Neural progenitor cell (in vitro differentiated cells): ENCODE data around the gene CCDC33. TPM values are rescaled to one million over a fixed set of nuclear protein-coding genes. Genes with fewer than 3 reads are reported as not detected.

ENCODE experiments used
- DNase-seq: peaks from one replicate; pipeline ENCODE4 v3.0.0-alpha.2; 2016; ENCODE audit warnings: low spot score
- H2AFZ ChIP-seq: fragments of 200-600 bp; sonication (generic); replicated peaks from 2 replicates; pipeline ENCODE4 v1.6.1; 2016; ENCODE audit warnings: antibody characterized with exemption
- H3F3A ChIP-seq: fragments of 200-600 bp; sonication (generic); 2 replicates; pipeline ENCODE4 v1.6.1; 2016; ENCODE audit warnings: antibody characterized with exemption, low read depth
- H3K27ac ChIP-seq: fragments of 200-600 bp; sonication (generic); 2 replicates; pipeline ENCODE4 v1.5.1; 2016; ENCODE audit warnings: mild to moderate bottlenecking
- H3K27me3 ChIP-seq: fragments of 200-600 bp; sonication (generic); 2 replicates; pipeline ENCODE4 v1.6.1; 2016; ENCODE audit warnings: mild to moderate bottlenecking, moderate library complexity
- H3K36me3 ChIP-seq: fragments of 200-600 bp; sonication (generic); 2 replicates; pipeline ENCODE4 v1.5.1; 2016
- H3K4me1 ChIP-seq: fragments of 200-600 bp; sonication (generic); 2 replicates; pipeline ENCODE4 v1.6.1; 2016; ENCODE audit warnings: mixed run types
- H3K4me2 ChIP-seq: fragments of 200-600 bp; sonication (generic); 2 replicates; pipeline ENCODE4 v1.6.1; 2016
- H3K4me3 ChIP-seq: fragments of 200-600 bp; sonication (generic); 2 replicates; pipeline ENCODE4 v1.5.1; 2016
- H3K79me2 ChIP-seq: fragments of 200-600 bp; sonication (generic); 2 replicates; pipeline ENCODE4 v1.6.1; 2016; ENCODE audit warnings: low read depth
- H3K9ac ChIP-seq: fragments of 200-600 bp; sonication (generic); 2 replicates; pipeline ENCODE4 v1.6.1; 2016
- H3K9me3 ChIP-seq: fragments of 200-600 bp; sonication (generic); 2 replicates; pipeline ENCODE4 v1.5.1; 2016; ENCODE audit warnings: low read depth
- H4K20me1 ChIP-seq: fragments of 200-600 bp; sonication (generic); 2 replicates; pipeline ENCODE4 v1.6.1; 2016; ENCODE audit warnings: low read depth
- H3K27ac Mint-ChIP-seq: 3 replicates; pipeline ENCODE4 v1.8.0; 2021; ENCODE audit warnings: mixed read lengths
- H3K27me3 Mint-ChIP-seq: 2 replicates; pipeline ENCODE4 v1.8.0; 2022; ENCODE audit warnings: low read depth, mild to moderate bottlenecking, inconsistent platforms, moderate library complexity, mixed read lengths; ENCODE audit not compliant: insufficient read depth
- H3K36me3 Mint-ChIP-seq: 3 replicates; pipeline ENCODE4 v1.8.0; 2021; ENCODE audit warnings: mixed read lengths
- H3K4me1 Mint-ChIP-seq: 3 replicates; pipeline ENCODE4 v1.8.0; 2021; ENCODE audit warnings: mixed read lengths
- H3K4me3 Mint-ChIP-seq: 3 replicates; pipeline ENCODE4 v1.8.0; 2021; ENCODE audit warnings: mild to moderate bottlenecking, moderate library complexity, mixed read lengths
- H3K9me3 Mint-ChIP-seq: 3 replicates; pipeline ENCODE4 v1.8.0; 2020; ENCODE audit warnings: mixed read lengths
- EZH2 ChIP-seq: fragments of 200-600 bp; sonication (generic); IDR thresholded peaks from 2 replicates; pipeline ENCODE4 v1.6.1; 2017; ENCODE audit warnings: antibody characterized with exemption, mild to moderate bottlenecking, moderate library complexity
- EZH2phosphoT487 ChIP-seq: fragments of 200-600 bp; sonication (generic); IDR thresholded peaks from 2 replicates; pipeline ENCODE4 v1.6.1; 2017; ENCODE audit warnings: antibody characterized with exemption
- total RNA-seq: library from RNA; depleted of rRNA; stranded (reverse); fragments of >200 nt; gene quantifications from 2 replicates; pipeline ENCODE4 v1.2.3, GENCODE V29; 2015; ENCODE audit warnings: low replicate concordance
- TF ChIP-seq, protein P1 (sequence below): fragments of 200-600 bp; sonication (generic); IDR thresholded peaks from 2 replicates; pipeline ENCODE4 v1.5.1; 2017; ENCODE audit warnings: antibody characterized with exemption, mild to moderate bottlenecking

Gene CCDC33
- total RNA-seq, 1 donor from 2014 or later = not detected

DNA sequence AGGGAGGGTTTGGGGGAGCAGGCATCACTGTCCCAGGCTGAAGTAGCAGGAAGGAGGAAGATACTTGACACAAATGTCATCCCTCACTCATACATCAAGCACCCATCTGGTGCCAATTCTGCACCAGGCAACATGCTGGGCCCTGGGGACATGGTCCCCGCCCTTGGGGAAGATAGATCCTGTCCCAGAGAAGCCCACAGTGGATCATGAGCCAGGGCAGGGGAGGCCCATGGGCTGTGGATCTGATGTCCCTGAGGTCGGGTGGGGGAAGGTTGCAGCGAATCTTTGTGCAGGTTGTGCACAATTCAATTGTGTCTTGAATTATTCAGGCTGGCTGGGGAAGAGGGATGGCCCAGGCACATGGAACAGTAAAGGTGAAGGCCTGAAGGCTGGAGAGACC, 6.4 kb upstream of the CCDC33 start:
- Histone ChIP-seq H3K79me2 (no peaks in the 10 kb centered on the region), H3K4me1 (peaks cover 33% of the 10 kb centered on the region), H3K27ac (no peak overlapping the region), H3K27me3 (peaks cover 15% of the 10 kb centered on the region), H3K9ac (no peak overlapping the region), H3K36me3 (no peaks in the 10 kb centered on the region), H2AFZ (no peak overlapping the region), H3K4me3 (no peak overlapping the region), H3K4me2 (no peak overlapping the region), H4K20me1 (no peaks in the 10 kb centered on the region), H3K9me3 (no peaks in the 10 kb centered on the region), H3F3A (peaks cover 18% of the 10 kb centered on the region)
- Mint-ChIP-seq H3K27ac (peak overlapping the region; percentile 94), H3K4me1 (peaks cover 78% of the 10 kb centered on the region), H3K9me3 (no peaks in the 10 kb centered on the region), H3K4me3 (peak overlapping the region; percentile 65), H3K27me3 (peaks cover 34% of the 10 kb centered on the region), H3K36me3 (no peaks in the 10 kb centered on the region)
- no peak for TF ChIP-seq EZH2phosphoT487
- TF ChIP-seq, protein P1, sequence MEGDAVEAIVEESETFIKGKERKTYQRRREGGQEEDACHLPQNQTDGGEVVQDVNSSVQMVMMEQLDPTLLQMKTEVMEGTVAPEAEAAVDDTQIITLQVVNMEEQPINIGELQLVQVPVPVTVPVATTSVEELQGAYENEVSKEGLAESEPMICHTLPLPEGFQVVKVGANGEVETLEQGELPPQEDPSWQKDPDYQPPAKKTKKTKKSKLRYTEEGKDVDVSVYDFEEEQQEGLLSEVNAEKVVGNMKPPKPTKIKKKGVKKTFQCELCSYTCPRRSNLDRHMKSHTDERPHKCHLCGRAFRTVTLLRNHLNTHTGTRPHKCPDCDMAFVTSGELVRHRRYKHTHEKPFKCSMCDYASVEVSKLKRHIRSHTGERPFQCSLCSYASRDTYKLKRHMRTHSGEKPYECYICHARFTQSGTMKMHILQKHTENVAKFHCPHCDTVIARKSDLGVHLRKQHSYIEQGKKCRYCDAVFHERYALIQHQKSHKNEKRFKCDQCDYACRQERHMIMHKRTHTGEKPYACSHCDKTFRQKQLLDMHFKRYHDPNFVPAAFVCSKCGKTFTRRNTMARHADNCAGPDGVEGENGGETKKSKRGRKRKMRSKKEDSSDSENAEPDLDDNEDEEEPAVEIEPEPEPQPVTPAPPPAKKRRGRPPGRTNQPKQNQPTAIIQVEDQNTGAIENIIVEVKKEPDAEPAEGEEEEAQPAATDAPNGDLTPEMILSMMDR = no peak
- TF ChIP-seq EZH2 = no peak
- no peak for DNase-seq

DNA sequence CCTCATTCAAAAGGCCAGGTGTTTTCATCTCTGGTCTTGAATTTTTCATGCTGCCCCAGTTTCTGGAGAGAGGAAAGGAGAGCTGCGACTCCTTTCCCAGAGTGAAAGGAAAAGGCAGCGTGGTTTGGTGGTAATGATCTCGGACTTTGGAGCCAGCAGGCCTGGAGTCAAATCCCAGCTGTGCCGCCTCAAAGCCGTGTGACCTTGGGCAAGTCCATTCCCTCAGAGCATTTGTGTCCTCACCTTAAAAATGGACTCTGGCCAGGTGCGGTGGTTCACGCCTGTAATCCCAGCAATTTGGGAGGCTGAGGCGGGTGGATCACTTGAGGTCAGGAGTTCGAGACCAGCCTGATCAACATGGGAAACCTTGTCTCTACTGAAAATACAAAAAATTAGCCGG, 4.7 kb upstream of the CCDC33 start:
- Histone ChIP-seq H2AFZ (no peak overlapping the region), H3K36me3 (no peaks in the 10 kb centered on the region), H3K9me3 (no peaks in the 10 kb centered on the region), H3K4me2 (no peak overlapping the region), H3F3A (peaks cover 18% of the 10 kb centered on the region), H3K27ac (no peak overlapping the region), H3K9ac (no peak overlapping the region), H3K79me2 (no peaks in the 10 kb centered on the region), H3K27me3 (no peaks in the 10 kb centered on the region), H4K20me1 (no peaks in the 10 kb centered on the region), H3K4me3 (no peak overlapping the region), H3K4me1 (peaks cover 31% of the 10 kb centered on the region)
- no peak overlapping the region for H3K4me3 Mint-ChIP-seq
- TF ChIP-seq EZH2phosphoT487 (no peak), EZH2 (no peak)
- TF ChIP-seq, protein P1 = no peak
- peaks cover 69% of the 10 kb centered on the region for H3K4me1 Mint-ChIP-seq
- no peaks in the 10 kb centered on the region for H3K9me3 Mint-ChIP-seq
- H3K27ac Mint-ChIP-seq = no peak overlapping the region
- no peak for DNase-seq
- H3K27me3 Mint-ChIP-seq = peaks cover 33% of the 10 kb centered on the region
- H3K36me3 Mint-ChIP-seq = no peaks in the 10 kb centered on the region

DNA sequence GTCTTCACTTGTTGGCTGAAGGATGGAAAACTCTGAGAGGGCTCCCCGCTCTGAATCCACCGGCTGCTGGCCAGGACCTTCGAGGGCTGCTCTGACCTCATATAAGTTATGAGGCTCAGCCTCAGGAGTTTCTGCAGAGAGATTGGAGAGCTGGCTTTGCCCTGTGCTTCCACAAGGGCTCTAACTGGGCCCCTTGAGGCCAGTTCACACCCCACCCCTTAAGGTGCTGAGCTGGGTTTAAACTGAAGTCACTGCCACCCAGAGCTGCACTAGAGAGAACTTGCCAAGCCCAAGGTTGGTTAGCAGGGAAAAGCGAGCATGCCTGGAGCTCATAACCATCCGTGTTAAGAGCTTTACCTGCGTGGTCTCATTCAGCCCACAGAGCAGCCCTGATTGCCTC, 2.8 kb upstream of the CCDC33 start:
- Histone ChIP-seq H3K36me3 (no peaks in the 10 kb centered on the region), H3K4me2 (no peak overlapping the region), H3K27me3 (no peaks in the 10 kb centered on the region), H3K9ac (no peak overlapping the region), H3K4me3 (no peak overlapping the region), H4K20me1 (no peaks in the 10 kb centered on the region), H3K79me2 (no peaks in the 10 kb centered on the region), H3K4me1 (peaks cover 20% of the 10 kb centered on the region), H3K9me3 (no peaks in the 10 kb centered on the region), H3F3A (peaks cover 6% of the 10 kb centered on the region), H3K27ac (no peak overlapping the region), H2AFZ (no peak overlapping the region)
- DNase-seq = no peak
- Mint-ChIP-seq H3K4me3 (peak overlapping the region; percentile 15), H3K27me3 (peaks cover 38% of the 10 kb centered on the region), H3K27ac (peak overlapping the region; percentile 17), H3K9me3 (no peaks in the 10 kb centered on the region), H3K4me1 (peaks cover 58% of the 10 kb centered on the region), H3K36me3 (no peaks in the 10 kb centered on the region)
- TF ChIP-seq EZH2phosphoT487 (no peak), EZH2 (no peak)
- TF ChIP-seq, protein P1 = no peak
